CD4-positive, alpha-beta T cell treated with Interleukin-4 for 4 hours (primary cell): Measurements from ENCODE around the gene HOXA3.

Experiments used
- DNase-seq: peaks from one replicate; pipeline ENCODE4 v3.0.0-alpha.2; 2020

HOXA3 gene

DNA sequence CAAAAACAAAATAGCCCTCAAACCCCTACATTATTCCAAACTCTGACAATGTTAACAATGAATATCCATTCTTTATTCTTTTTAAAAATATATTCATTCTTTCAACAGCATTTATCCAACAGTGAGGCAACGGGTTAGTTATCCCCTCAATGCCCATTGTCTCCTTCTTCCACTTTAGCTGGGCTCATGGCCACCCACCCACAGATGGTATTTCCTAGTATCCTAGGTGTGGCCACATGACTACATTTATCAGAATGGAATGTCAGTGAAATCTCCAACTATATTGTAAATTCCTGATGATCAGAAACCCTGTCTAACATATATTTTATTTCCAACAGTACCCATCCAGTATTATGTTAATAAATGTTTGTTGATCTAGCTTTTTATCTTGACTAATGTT, 70.2 kb downstream of the HOXA3 start:
- no peak for DNase-seq

DNA sequence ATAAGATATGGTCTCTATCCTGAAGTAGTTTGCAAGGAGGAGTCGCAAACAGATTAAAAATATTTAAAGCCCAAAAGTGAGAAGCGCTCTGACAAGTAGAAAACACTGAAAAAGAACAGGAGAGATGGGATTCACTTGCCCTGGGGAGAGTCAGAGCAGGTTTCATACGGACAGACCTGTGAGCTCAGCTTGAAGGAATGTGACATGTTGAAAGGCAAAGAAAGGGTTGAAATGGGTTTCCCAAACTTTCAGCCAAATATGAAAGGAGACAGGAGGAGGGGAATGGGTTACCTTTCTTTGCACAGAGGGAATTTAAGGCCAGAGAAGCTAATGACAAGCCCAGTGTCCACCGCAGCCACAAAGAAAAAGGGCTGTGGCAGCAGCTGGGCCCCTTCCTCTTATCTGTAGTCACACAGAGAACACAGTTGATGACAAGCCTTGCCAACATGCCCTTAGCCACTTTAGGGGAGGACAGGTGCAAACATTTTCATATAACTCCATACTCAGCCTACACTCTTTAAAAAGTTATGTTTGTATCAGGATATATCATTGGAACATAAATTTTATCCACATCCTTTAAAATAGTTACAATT, 71.4 kb downstream of the HOXA3 start:
- no peak for DNase-seq

DNA sequence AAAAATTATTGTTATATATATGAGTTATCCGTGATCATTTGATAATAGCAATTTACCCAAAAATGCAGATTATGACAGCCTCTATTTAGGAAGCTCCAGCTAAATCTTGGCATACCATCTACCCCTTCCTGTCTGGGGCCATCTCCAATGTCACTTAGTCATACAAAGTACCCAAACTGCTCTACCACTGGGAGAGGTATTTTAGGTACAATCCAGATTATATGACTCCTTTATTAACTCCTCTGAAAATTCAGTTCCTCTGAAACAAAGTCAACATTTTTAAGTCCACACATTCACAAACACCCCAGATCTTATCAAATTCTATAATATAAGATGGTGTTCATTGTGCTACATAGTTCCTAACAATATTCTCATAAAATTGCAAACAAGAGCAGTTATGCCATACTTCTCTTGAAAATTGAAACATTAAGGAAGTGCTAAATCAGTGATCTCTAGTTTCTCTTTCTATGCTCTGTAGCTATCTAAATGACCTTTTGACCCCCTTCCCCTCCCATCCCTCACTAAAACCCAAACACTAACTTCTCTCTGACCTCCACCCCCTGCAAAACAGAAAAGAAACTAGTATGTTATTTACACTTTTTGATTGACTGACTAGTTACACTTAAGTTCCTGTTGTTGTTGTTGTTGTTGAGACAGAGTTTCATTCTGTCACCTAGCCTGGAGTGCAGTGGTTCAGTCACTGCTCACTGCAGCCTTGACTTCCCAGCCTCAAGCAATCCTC, 73.0 kb downstream of the HOXA3 start:
- no peak for DNase-seq

DNA sequence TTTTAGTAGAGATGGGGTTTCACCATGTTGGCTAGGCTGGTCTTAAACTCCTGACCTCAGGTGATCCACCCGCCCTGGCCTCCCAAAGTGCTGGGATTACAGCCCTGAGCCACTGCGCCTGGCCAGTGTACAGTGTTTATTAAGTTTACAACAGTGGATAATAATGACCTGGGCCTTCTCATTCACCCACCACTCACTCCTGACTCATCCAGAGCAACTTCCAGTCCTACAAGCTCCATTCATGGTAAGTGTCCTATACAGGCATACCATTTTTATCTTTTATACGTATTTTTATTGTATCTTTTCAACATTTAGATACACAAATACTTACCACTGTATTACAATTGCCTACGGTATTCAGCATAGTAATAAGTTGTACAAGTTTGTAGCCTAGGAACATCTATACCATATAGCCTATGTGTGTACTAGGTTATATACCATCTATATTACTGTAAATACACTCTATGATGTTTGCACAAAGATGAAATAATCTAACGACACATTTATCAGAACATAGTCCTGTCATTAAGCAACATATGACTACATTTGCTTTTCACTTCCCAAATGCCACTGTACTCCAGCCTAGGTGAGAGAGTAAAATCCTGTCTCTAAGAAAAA, 73.7 kb downstream of the HOXA3 start:
- no peak for DNase-seq

DNA sequence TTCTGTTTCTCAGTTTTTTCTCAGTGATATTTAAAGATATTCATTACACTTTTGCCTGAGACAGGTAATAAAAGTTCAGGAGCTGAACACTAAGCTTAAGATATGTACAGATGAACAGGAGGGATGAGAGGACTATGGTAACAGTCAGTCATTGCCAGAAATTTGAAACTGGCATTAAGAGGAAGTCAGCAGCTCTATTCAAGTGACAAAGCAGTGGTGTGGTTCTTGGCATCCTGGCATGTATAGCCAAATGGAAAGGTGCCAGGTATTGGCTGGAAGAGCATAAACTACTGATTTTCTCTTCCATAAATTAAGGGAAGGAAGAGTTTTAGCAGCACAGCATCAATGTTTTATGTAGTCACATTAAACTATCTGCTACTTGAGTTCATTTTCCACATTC, 79.3 kb downstream of the HOXA3 start:
- DNase-seq: no peak

DNA sequence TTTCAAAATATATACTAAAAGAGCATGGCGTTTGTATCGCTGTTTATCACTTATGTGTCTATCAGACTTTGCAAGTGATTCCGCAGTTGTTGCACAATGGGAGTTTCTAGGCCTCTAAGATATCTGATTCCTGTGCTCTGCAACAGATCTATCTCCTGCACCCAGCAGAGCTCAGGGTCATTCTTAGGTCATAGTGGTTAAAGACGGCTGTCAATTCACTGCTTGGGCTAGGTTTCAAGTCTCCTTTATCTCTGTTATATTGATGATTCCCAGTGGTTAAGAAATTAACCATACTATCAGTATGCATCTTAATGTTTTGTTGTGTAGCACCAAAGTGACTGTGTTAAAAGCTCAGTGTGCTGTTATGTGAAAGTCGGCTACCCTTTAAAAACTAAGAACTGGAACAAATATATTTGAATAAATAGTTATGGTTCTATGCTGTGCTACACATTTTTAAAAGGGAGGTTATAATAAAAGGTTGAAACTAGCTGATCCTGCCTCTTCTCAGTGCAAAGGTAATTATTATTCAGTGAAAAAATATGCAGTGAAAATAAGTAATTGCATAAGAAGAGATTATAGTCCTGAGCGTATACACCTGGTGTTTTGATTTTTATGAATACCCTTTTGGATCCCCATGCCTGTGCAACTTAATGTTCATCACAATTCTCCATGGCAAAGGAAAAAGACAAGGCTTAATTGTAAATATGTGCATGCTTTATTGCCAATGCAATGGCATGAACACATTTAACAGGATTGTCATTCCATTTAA, 80.6 kb downstream of the HOXA3 start:
- no peak for DNase-seq

DNA sequence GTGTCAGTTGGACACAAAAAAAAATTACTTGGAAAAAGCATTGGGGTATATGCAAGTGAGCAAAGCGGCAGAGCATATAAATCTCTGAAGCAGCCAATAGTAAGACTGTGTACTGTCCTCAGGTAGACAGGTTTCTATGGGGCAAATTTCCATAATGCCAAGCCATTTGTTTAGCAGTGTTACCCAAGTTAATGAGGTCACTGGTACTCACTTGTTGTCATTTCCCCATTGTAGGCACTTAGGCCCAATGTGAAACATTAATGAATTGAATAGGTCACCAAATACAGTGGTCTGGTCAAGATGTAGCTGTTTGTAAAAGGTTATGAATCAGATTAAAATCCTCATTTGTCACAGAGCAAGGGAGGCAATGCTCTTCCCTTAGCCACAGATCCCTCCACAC, 84.1 kb downstream of the HOXA3 start:
- DNase-seq: no peak

DNA sequence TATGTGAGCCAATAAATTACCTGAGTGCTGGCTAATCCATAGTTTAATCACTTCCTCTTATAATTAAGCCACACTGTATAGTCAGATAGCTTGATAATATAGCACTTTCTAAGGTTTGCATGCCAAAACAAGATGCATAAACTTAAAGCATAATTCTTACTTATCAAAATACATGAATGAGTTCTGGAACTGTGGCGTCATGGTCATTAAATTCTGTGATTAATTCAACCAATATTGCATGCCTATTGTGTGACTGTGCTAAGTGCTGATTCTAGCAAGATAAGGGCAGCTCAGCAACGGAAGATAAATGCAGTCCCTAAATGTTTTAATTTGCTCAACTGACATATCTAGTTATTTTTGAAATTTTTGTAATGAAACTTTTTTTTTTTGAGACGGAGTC, 86.2 kb downstream of the HOXA3 start:
- no peak for DNase-seq

DNA sequence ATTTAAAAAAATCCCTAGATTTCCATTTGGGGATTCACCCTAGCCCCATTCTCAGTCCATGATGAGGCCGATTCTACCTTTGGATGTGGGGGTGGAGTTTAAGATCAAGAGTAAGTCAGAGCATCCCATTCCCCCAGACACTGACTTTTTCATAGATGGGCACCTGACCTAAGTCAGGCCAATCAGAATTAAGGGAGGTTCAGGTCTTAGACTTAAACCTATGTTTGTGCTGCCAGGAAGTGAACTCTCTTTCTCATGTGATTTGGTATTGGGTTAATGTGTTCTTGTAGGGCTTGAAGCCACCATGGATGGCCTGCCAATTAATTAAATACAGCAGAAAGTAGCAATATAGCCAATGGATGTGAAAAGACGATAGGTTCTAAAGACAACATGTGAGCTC, 86.7 kb downstream of the HOXA3 start:
- DNase-seq: no peak

DNA sequence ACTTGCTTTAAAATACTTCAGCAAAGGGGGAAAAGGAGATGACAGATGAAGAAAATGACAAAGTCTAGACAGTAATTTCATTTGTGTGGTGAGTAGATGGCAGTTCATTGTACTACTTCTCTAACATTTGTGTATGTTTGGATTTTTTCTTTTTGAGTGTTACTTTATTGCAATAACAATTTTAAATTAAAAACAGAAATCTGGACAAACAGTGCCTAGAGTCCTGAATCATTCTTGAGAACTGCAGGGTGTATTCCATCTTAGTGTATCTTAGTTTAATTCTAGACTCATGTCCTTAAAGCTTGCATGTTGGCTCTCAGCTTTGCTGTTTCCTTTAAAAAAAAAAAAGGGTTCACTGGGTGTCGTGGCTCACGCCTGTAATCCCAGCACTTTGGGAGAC, 87.7 kb downstream of the HOXA3 start:
- no peak for DNase-seq

DNA sequence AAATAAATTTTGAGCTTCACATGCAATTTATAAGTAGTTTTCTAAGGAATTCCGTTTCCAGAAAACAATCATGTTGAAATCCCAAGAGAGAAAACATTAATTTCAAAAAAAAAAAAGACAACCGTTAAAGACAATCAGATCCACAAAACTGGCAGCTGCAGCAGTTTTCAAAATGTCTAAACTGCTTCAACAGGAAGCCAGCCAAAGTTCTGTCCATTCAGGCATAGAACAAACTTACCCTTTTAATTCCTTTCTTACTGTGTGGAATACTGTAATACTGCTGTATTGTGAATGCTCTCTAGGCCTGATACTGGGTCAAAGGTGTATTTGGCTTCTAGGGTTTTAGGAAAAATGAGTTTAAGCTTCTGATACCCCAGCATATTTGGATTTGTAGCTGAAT, 88.2 kb downstream of the HOXA3 start:
- no peak for DNase-seq

DNA sequence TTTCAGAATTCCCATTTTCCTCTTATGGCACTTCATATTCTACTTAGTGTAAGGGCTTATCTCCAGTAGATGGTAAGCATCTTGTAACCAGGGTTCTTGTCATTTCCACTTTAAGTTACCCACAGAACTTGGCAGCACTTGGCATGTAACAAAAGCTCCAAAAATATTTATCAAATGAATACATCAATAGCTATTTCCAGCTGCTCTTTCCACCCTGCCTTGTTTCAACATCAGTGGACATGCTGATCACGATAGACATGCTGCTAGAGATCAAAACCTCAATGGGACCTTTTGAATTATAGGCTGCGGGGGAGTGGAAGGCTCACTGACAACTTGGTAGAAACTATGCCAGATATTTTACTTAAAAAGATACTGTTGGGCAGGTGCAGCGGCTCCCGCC, 89.4 kb downstream of the HOXA3 start:
- DNase-seq: no peak
